ACHN (cell line): ENCODE measurements around the gene COL26A1.

Source experiments
- DNase-seq: peaks from one replicate; pipeline ENCODE4 v3.0.0-alpha.2; 2015
- in situ Hi-C: cut with HindIII; loops from 2 replicates; pipeline ENCODE4 v1.10.0; 2017; ENCODE audit warnings: low sequenced_read_pairs, low pct_ligation_motif_present, low pct_unique_long_range_greater_than_20kb

Gene COL26A1

DNA sequence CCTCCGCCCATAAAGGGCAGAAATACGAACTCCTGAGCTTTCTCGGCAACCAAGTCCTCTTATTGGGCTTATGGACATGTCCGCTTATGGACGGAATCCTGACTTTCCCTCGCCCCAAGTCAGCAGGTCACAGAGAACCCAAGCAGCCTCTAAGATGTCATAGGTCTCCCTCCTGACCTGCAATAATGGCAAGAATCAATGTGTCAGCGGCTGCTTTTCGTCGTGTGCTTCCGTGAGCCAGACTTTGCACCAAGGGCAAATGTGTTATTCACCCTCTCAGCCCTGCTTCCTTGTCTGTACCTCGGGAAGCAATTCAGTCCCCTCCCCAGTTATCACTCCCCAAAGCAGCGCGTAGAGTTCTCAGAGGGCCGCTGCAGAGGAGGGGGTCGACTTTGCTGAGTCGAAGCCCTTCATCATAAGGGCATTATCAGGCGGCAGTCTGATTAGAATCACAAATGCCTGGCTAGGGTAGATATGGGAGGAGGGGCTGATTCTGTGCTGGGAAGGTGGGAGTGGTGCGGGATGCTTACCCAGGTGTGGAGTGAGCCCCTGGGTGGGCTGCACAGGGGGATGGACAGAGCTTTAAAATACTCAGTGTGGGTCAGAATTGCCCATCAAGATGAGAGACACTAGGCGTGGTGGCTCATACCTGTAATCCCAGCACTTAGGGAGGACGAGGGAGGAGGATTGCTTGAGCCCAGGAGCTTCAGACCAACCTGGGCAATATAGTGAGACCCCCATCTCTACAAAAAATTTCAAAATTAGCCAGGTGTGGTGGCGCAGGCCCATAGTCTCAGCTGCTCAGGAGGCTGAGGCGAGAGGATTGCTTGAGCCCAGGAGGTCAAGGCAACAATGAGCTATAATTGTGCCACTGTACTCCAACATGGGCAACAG lies 36.0 kb downstream of the COL26A1 start:
- in situ Hi-C loops: no loop called here
- DNase-seq: no peak

DNA sequence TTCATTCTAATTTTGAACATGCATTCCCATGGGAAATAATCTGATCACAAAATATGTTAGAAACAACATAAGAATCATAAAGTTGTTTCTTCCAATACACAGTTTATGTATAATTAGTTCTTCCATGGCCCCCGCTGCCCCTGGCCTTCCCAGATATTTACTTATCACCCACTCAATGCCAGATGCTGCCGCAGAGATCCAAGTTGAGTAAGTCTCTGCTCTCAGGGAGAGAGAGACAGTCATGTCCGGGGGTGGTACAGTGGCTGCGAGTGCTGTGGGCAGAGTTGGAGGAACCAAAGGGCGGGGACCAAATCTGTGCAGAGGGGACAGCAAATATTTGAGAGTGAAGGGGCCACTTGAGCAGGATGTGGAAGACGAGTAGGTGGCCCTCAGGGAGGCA lies 37.1 kb downstream of the COL26A1 start:
- in situ Hi-C loops: no loop called here
- DNase-seq: no peak

DNA sequence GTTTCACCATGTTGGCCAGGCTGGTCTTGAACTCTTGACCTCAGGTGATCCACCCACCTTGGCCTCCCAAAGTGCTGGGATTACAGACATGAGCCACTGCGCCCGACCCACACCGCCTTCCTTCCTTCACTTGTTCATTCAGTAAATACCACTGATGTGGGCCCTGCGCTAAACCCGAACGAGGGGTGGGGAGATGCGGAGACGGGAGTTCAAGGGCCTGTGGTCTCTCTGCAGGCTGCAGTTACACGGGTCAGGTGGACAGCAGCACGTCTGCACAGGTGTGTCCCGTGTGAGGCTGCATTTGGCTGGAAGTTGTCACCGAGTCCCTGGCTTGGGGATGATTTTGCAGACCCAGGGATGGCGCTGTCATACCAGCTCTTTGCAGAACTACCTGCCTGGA lies 38.1 kb downstream of the COL26A1 start:
- in situ Hi-C loops: no loop called here
- DNase-seq: no peak

DNA sequence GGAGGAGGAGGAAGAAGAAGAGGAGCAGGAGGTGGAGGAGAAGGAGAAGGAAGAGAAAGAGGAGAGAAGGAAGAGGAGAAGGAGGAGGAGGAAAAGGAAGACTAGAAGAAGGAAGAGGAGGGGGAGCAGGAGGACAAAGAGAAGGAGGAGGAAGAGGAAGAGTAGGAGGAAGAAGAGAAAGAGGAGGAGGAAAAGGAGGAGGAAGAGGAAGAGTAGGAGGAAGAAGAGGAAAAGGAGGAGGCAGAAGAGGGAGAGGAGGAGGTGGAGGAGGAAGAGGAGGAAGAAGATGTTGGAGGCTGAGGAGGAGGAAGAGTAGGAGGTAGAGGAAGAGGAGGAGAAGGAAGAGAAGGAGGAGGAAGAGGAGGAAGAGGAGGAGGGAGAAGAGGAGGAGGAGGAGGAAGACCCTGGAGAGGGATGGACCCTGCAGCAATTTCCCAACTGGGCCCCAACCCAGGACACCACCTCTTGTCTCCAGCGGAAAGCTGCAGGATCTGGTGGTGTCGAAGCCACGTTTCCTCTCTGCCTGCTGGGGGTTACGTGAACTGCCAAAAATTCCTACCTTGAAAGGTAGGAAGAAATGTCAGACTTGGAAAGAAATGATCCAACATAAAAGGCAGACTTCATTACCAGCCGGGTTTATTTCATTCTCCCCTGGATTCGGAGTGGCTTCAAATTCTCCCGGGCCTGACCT lies 38.9 kb downstream of the COL26A1 start:
- in situ Hi-C loops: no loop called here
- no peak for DNase-seq

DNA sequence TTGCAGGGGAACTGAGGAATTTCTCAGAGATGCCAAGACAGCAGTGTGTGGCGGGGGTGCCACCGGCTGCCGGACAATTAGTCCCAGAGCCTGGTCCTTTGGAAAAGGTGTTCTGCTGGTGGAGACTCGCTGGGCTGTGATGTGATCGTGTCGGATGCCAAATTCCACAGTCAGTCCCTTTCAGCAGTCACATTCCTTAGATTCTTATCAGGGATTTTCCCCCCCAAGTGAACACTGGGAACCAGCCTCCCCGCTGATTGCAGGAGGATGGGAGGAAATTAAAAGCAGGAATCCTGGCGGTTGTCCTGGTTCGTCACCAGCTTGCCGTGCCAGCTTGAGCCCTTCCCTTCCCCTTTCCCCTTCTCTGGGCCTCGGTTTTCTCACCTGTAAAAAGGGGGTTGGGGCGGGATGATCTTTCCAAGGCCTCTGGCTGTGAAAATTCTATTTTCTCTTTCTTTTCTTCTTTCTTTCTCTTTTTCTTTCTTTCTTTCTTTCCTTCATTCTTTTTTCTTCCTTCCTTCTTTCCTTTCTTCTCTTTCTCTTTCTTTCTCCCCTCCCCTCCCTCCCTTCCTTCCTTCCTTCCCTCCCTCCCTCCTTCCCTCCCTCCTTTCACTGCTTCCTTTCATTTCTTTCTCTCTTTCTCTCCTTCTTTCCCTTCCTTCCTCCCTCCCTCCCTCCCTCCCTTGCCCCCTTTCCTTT lies 39.6 kb downstream of the COL26A1 start:
- peak; percentile 84 for DNase-seq
- in situ Hi-C loops: no loop called here

DNA sequence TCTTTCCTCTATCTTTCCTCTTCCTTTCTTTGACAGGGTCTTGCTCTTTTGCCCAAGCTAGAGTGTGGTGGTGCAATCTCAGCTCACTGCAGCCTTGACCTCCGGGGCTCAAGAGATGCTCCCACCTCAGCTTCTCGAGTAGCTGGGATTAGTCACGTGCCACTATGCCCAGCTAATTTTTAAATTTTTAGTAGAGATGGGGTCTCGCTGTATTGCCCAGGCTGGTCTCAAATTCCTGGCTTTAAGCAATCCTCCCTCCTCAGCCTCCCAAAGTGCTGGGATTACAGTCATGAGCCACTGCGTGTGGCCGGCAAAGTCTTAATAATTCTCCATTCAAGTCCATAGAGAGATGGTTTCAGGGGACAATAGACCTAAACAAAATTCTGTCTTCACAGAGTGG lies 40.2 kb downstream of the COL26A1 start:
- no peak for DNase-seq

DNA sequence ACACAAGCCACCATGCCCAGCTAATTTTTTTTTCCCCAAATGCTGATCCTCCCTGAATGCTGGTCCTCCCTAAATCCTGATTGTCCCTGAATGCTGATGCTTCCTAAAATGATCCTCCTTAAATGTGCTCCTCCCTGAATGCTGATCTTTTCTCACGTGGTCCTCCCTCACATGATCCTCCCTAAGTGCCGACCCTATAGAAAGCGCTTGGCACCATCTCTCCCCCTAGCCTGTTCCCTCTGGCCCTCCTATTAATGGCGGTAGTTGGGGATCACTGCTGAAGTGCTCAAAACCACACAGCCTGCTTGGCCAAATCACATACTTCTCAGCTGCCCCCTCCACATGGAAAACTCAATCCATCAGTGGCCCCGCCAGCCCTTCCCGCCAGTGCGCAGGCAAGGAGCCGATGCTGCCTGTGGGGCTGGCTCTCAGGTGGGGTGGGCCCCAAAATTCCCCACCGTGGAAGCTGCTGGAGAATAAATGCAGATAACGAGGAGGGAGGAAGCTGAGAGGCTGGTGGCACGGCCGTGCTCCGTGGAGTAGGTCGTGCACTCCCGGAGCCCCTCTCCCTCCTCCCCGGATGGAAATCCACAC lies 42.9 kb downstream of the COL26A1 start:
- in situ Hi-C loops: no loop called here
- no peak for DNase-seq

More for the DNA sequence above, 40.2 kb downstream of the COL26A1 start:
- in situ Hi-C loops: no loop called here

DNA sequence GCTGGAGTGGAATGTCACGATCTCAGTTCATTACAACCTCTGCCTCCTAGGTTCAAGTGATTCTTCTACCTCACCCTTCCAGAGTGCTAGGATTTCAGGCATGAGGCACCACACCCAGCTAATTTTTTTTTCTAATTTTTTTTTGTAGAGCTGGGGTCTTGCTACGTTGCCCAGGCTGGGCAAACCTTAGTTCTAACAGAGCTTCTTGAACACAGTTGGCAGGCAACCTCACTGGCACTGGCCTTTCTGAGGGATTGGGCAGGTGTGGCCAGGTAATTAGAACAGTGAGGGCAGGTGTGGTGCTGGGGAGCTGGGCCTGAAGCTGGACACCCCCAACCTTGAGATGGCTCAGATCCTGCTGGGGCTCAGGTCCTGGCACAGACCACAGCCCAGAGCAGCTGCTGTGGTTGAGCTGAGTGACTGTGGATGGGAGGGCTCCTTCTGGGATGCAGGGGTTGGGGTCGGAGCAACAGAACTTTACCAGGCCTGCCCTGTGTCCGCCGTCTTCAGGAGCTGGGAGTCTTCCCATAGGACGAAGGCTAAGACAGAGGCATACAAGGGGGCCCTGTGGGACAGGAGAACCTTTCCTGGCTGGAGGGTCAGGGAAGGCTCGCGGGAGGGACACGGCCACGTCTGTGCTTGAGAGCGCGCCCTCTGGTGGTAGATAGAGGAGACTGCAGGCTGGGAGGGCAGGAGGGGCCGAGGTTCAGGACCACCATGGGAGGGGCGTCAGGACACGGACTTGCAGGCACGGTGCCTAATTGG lies 48.2 kb downstream of the COL26A1 start:
- in situ Hi-C loops: no loop called here
- peak; percentile 41 for DNase-seq

DNA sequence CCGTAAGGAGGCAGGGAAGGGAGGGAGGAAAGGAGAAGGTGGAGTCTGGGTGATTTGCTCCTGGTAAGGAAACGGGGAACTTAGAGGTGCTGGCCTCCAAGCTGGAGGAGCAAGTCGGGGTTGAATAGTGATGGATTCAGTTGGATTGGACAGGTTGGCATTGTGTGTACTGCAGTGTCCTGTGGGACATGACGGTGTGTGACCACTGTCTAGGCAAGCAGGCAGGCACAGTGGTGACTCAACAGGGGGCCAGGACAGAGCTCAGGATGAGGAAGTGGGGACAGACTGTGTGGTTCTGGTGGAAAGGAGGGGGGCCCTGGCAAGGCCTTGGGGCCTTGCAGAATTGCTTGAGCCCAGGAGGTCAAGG lies 48.8 kb downstream of the COL26A1 start:
- in situ Hi-C loops: no loop called here
- no peak for DNase-seq

DNA sequence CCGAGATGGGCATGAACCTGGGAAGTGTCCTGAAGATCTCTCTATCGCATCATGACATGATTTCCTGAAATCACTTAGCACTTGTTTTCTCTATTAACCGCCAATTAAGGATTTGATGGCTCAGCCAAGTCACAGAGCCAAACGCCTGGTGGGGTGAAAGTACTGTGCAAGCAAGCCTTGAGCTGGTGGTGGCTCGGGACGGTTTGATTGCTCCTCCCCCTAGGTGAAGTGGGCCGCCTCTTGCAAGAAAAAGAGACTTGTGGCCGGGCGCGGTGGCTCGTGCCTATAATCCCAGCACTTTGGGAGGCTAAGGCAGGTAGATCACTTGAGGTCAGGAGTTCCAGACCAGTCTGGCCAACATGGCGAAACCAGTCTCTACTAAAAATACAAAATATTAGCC lies 50.3 kb downstream of the COL26A1 start:
- in situ Hi-C loops: no loop called here
- no peak for DNase-seq

DNA sequence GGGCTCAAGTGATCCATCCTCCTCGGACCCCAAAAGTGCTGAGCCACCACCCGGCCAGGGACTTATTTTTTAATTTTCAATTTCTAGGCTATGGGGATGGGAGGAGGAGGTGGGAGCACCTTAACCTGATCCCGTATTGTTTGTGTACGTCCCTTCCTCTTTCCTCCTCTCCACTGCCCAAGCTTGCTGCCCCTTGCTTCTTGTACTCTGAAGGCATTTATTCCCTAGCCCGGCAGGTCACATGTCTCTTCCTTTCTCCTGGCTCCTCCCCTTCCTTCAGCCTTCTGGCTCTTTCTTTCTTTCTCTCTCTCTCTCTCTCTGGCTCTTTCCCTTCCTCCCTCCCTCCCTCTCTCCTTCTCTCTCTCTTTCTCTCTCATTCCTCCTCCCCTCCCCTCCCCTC lies 56.0 kb downstream of the COL26A1 start:
- no peak for DNase-seq
- in situ Hi-C loops: no loop called here

DNA sequence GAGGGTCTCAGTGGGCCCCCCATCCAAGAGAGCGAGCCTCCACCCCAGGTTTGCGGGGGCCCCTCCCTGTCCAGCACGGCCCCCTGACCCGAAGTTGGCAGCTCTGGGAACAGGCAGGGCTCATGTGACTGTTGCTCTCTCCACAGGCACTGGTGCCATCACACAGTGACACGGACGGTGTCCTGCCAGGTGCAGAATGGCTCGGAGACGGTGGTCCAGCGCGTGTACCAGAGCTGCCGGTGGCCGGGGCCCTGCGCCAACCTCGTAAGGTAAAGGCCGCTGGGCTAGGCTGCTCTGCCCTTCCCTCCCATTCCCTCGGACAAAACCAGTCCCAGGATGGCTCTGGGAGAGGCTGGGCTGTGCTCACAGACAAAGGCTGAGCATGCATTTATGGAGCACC lies 57.2 kb downstream of the COL26A1 start:
- DNase-seq: no peak
- in situ Hi-C loops: no loop called here

DNA sequence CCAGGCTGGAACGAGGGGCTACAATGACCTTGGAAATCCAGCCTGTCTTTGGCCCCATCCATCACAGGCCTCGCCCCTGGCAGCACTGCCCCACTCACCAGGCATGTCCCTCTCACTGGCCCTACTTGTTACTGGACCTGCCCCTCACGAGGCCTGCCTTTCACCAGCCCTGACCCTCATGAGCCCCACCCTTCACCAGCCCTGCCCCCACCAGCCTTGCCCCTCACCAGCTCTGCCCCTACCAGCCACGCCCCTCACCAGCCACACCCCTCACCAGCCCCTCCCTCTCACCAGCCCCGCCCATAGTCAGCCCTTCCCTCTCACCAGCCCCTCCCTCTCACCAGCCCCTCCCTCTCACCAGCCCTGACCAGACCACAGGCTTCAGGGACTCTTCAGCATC lies 57.8 kb downstream of the COL26A1 start:
- DNase-seq: no peak

DNA sequence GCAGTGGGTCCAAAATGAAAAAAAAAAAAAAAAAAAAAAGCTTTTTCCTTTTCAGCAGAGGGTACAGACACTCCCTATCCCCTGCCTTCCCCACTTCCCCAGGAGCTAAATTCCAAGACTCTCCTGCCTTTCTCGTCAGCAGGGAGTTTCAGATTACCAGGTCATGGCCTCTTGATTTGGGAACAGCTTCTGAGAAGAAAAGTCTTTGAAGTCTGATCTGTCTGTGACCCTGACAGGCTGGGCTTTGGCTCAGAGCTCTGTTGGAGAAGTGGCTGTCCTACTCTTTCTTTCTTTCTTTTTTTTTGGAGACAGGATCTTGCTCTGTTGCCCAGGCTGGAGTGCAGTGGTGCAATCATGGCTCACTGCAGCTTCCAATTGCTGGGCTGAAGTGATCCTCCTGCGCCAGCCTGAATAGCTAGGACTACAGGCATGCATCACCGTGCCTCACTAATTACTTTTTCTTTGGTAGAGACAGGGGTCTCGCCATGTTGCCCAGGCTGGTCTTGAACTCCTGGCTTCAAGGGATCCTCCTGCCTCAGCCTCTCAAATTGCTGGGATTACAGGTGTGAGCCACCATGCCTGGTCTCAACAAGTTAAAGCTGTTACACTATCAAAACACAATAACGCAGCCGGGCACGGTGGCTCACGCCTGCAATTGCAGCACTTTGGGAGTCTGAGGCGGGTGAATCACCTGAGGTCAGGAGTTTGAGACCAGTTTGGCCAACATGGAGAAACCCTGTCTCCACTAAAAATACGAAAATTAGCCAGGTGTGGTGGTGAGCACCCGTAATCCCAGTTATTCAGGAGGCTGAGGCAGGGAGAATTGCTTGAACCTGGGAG lies 59.9 kb downstream of the COL26A1 start:
- no peak for DNase-seq
- in situ Hi-C loops: no loop called here

More for the DNA sequence above, 57.8 kb downstream of the COL26A1 start:
- in situ Hi-C loops: no loop called here

DNA sequence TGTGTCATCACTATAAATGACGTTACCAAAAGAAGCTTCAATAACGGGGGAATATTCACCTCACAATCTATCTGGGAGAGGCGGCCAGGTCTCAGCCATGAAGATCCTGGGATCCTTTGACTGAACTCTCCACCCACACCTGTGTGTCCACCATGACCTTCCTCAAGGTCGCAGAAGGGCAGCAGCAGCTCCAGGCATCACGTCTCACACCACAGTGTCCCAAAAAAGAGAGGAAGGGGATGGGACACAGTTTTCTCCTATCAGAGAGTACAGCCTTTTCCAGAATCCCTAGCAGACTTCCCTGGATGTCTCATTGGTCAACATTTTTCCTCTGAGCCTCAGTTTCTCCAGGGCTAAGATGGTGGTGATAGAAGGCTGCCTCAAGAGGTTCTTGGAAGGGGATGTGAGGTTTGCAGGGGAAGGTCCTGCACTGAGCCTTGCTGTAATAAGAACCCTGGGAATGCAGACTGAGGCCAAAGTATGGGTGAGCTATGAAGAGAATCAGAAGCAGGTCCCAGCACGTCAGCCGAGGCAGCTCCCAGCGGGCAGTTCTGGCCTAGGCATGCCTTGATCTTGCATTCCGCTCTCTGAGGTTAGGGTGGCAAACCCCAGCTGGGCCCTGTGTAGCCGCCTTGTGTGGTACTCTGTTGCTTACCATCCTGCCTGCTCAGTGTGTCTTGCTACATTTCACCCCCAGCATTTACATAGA lies 63.8 kb downstream of the COL26A1 start:
- no peak for DNase-seq
- in situ Hi-C loops: no loop called here

DNA sequence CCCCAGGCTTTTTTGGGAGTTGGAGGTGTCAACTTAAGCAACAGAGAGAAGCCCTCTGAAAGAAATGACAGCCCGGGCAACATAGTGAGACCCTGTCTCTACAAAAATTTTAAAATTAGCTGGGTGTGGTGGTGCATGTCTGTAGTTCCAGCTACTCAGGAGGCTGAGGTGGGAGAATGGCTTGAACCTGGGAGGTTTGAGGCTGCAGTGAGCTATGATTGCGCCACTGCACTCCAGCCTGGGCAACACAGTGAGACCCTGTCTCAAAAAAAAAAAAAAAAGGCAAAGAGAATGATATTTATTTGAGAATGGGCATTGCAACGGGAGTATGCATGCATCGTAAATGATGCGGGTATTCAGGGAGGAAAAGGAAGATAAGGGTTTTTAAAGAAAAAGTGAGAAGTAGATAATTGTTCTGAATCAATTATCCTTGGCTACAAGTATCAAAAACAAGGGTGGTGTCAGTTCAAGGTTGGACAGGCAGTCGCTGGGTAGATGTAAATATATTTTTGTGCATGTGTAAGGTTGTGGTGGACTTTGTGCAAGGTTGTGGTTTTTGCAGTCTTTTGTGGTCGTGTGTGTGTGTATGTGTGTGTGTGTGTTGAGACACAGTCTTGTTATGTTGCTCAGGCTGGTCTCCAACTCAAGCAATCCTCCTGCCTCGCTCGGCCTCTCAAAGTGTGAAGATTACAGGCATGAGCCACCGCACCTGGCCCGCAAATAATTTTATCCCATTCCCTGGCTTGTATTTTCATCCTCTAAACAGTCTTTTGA lies 65.6 kb downstream of the COL26A1 start:
- no peak for DNase-seq
- in situ Hi-C loops: no loop called here
